GM19372 (cell line): ENCODE measurements around the gene BICRAL.
"Not testable (repeated sequence)": the region's sequence is repeated elsewhere in the genome, so short reads cannot be mapped to it uniquely, and the experiment has no call there.

Experiments
- ATAC-seq: cut with Tn5 transposase; IDR thresholded peaks from one replicate; pipeline ENCODE4 v1.9.1; 2021; ENCODE audit warnings: mild to moderate bottlenecking, low read depth, moderate library complexity; ENCODE audit not compliant: unreplicated experiment

The BICRAL gene

GRCh38 chr6:42790549-42791181, 8.8 kb downstream of the BICRAL start:
- no peak for ATAC-seq

GRCh38 chr6:42791706-42792320, 10.0 kb downstream of the BICRAL start:
- ATAC-seq, result no peak

- no peak for ATAC-seq
Measured at GRCh38 chr6:42795651-42796050, 13.8 kb downstream of the BICRAL start.

DNA sequence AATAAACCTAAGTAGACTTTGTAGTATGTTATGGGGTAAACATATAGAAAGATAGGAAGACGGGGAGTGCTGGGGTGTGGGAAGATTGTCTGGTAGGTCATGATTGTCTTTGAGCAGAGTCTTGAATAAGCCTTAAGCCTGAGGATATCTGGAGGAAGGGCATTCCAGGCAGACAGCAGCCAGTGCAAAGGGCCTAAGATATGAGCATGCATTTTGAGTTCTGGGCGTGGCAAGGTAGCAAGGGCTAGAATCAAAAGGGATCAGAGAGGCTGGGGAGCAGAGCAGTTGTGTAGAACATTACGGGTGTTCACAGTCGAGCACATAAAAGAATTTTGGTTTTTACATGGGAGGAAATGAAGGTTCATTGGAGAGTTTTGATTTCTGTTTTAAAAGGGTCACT, 14.3 kb downstream of the BICRAL start:
- no peak for ATAC-seq

- ATAC-seq, result not testable (repeated sequence)
Measured at GRCh38 chr6:42797696-42798095, 15.8 kb downstream of the BICRAL start.

- no peak for ATAC-seq
Measured at GRCh38 chr6:42805297-42805861, 23.5 kb downstream of the BICRAL start.

DNA sequence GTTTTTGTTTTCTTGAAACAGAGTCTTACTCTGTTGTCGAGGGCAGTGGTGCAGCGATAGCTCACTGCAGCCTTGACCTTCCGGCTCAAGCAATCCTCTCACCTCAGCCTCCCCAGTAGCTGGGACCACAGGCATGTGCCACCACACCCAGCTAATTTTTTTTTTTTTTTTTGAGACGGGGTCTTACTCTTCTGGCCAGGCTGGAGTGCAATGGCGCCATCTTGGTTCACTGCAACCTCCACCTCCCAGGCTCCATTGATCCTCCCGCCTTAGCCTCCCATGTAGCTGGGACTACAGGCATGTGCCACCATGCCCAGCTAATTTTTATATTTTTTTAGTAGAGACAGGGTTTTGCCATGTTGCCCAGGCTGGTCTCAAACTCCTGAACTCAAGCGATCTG, 24.5 kb downstream of the BICRAL start:
- not testable (repeated sequence) for ATAC-seq

- ATAC-seq, result no peak
Measured at GRCh38 chr6:42808492-42809483, 26.9 kb downstream of the BICRAL start.

GRCh38 chr6:42813074-42813645, 31.3 kb downstream of the BICRAL start:
- no peak for ATAC-seq

DNA sequence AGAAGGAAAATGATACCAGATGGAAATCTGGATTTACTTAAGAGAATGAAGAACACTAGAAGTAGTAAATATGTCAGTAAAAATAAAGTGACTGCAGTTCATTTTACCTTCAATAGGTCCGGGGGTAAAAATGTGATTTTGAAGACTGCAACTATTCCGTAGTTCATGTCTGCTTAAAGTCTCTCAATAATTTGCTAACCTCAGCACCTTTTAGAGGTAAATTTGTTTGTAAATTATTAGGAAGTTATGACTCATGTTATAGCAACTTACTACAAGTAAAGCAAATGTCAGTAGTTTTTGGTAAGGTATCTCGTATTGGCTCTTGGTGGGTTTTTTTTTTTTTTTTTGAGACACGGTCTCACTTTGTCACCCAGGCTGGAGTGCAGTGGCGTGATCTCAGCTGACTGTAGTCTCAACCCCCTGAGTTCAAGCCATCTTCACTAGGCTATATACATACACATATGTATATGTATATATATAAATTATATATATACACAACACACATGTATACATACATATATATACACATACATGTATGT, 32.1 kb downstream of the BICRAL start:
- ATAC-seq, result no peak

GRCh38 chr6:42815726-42816125, 33.9 kb downstream of the BICRAL start:
- not testable (repeated sequence) for ATAC-seq

- ATAC-seq, result no peak
Measured at GRCh38 chr6:42817907-42818306, 36.1 kb downstream of the BICRAL start.

DNA sequence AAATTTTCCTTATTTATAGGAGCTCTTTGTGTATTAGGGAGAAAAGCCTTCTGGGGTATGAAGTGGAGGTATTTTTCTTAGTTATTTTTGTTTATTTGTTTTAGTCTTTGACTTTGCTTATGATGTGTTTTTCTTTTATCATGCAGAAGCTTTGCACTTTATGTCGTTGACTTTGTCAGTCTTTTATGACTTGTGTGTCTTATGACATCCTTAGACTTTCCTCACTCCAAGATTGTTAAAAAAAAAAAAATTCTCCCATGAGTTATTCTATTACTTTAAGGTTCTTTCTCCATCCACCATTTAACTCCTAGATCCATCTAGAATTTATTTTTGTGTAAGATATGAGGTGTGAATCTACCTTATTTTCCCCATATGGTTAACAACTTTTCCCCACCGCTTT, 36.6 kb downstream of the BICRAL start:
- no peak for ATAC-seq

DNA sequence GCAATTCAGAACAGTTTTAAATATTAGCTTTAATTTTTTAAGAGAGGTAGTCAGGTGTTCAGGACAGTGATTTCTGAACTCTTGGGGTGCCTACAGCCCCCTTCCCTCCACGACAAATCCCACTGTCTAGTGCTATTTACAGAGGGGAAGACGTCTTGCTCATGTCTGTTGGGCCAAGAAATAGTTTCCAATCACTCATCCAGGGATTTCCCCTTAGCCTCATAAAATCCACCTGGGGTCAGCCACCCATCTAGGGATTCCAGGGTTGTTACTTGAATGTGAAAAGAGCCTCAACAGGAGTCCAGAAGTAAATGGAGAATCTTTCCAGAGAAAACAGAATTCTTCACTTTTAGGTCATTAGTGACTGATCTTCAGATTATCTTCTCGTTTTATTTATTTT, 37.0 kb downstream of the BICRAL start:
- no peak for ATAC-seq

DNA sequence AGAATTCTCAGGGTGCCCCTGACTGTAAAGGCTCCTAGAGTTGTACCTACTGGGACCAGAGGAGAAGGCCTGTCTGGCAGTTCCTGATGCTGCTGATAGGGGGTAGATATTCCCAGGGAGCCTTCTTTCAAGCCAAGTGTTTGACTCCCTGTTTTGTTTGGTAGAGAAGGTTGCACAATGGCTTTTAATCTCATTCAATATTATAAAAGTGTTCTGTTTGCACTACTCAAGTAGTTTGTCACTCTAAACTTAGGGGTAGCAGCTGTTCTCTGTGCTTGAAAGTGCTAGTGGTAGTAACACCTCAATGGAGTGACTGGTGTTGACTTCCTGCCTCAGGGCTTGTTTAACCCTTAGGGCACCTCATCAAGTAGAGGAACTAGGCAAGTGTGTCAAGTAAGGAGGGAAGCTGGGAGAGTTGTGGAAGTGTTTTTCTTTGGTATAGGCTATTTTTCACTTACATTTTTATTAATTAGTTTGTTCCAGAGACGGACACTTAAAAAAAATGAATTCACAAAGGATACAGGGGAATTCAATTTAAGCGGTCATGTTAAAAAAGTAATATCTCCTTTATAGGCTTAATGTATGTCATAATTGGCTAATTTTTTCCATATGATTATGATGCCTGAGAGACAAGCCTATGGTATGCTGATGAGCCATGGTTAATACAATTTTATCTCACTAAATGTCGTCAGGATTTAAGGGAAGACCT, 38.1 kb downstream of the BICRAL start:
- no peak for ATAC-seq

GRCh38 chr6:42820512-42821340, 38.9 kb downstream of the BICRAL start:
- ATAC-seq, result no peak

DNA sequence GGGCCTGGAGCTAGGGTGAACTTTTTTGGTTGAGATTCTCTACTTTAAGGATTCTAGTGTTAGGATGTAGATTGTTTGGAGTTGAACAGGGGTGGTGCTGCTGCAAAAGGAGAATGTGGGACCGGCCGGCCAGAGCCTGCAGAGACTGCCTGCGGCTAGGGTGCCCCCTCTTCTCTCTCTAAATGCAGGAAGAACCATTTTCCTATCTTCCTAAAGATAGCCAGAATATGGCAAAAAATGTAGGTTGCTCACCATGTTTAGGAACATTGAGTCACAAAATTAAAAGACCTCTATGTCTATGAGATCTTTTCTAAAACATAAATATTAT, 39.5 kb downstream of the BICRAL start:
- ATAC-seq, result no peak

GRCh38 chr6:42821846-42822245, 40.0 kb downstream of the BICRAL start:
- ATAC-seq, result no peak

- no peak for ATAC-seq
Measured at GRCh38 chr6:42829561-42830092, 47.8 kb downstream of the BICRAL start.
